Neural cell (in vitro differentiated cells): ENCODE data around the gene WDR70. TPM values are rescaled to one million over a fixed set of nuclear protein-coding genes. Genes with fewer than 3 reads are reported as not detected.

Source experiments
- H2AFZ ChIP-seq: fragments of 200-600, 300-800 bp; sonication (generic), shearing (Covaris generic); 2 replicates; pipeline ENCODE4 v1.6.0; 2014; ENCODE audit warnings: low read depth, mild to moderate bottlenecking, antibody characterized with exemption, low read length, moderate library complexity
- H3F3A ChIP-seq: fragments of 200-600 bp; shearing (Covaris generic); 2 replicates; pipeline ENCODE4 v1.6.1; 2016; ENCODE audit warnings: mild to moderate bottlenecking, moderate library complexity, mixed read lengths, antibody characterized with exemption, low read length; ENCODE audit not compliant: insufficient read depth, poor library complexity, severe bottlenecking
- H3K27ac ChIP-seq: fragments of 200-600, 300-800 bp; sonication (generic), shearing (Covaris generic); 2 replicates; pipeline ENCODE4 v1.5.1; 2014; ENCODE audit warnings: mild to moderate bottlenecking, low read length, moderate library complexity
- H3K27me3 ChIP-seq: fragments of 300-800, 200-600 bp; sonication (generic), shearing (Covaris generic); 2 replicates; pipeline ENCODE4 v1.6.0; 2014; ENCODE audit warnings: mild to moderate bottlenecking, low read depth, low read length, moderate library complexity; ENCODE audit not compliant: insufficient read depth
- H3K36me3 ChIP-seq: fragments of 300-800, 200-600 bp; sonication (generic), shearing (Covaris generic); 2 replicates; pipeline ENCODE4 v1.5.1; 2014; ENCODE audit warnings: mild to moderate bottlenecking, antibody characterized with exemption, low read length, moderate library complexity; ENCODE audit not compliant: insufficient read depth
- H3K4me2 ChIP-seq: fragments of 300-800, 200-600 bp; sonication (generic), shearing (Covaris generic); 2 replicates; pipeline ENCODE4 v1.6.0; 2014; ENCODE audit warnings: mild to moderate bottlenecking, low read length
- H3K4me3 ChIP-seq: fragments of 300-800, 200-600 bp; sonication (generic), shearing (Covaris generic); 2 replicates; pipeline ENCODE4 v1.5.1; 2014; ENCODE audit warnings: mild to moderate bottlenecking, low read length, moderate library complexity
- H3K79me2 ChIP-seq: fragments of 200-600 bp; shearing (Covaris generic); replicated peaks from 2 replicates; pipeline ENCODE4 v1.6.0; 2014; ENCODE audit warnings: mild to moderate bottlenecking, low read length, moderate library complexity; ENCODE audit not compliant: insufficient read depth
- H3K9ac ChIP-seq: fragments of 300-800, 200-600 bp; sonication (generic), shearing (Covaris generic); 2 replicates; pipeline ENCODE4 v1.6.1; 2016; ENCODE audit warnings: mild to moderate bottlenecking, low read length, mixed read lengths
- H3K9me2 ChIP-seq: fragments of 200-600 bp; shearing (Covaris generic); 2 replicates; pipeline ENCODE4 v1.6.1; 2016; ENCODE audit warnings: mild to moderate bottlenecking, low read length, mixed read lengths; ENCODE audit not compliant: insufficient read depth
- H3K9me3 ChIP-seq: fragments of 200-600, 300-800 bp; sonication (generic), shearing (Covaris generic); 2 replicates; pipeline ENCODE4 v1.6.1; 2016; ENCODE audit warnings: mild to moderate bottlenecking, mixed run types, low read length, moderate library complexity, mixed read lengths
- H4K20me1 ChIP-seq: fragments of 200-600 bp; shearing (Covaris generic); 2 replicates; pipeline ENCODE4 v1.6.1; 2016; ENCODE audit warnings: mild to moderate bottlenecking, mixed run types; ENCODE audit not compliant: insufficient read depth
- EP300 ChIP-seq: fragments of 450-650 bp; conservative IDR thresholded peaks from 2 replicates; pipeline ENCODE4 v1.6.1; 2014; ENCODE audit warnings: antibody characterized with exemption, mild to moderate bottlenecking, moderate library complexity; ENCODE audit not compliant: poor library complexity, severe bottlenecking
- EZH2 ChIP-seq: fragments of 200-600, 300-800 bp; shearing (Covaris generic), sonication (generic); IDR thresholded peaks from 2 replicates; pipeline ENCODE4 v1.6.1; 2014; ENCODE audit warnings: antibody characterized with exemption, low read length, borderline replicate concordance, mild to moderate bottlenecking; ENCODE audit not compliant: insufficient read depth, poor library complexity, severe bottlenecking
- MXI1 ChIP-seq: fragments of 450-650 bp; conservative IDR thresholded peaks from 2 replicates; pipeline ENCODE4 v1.6.1; 2014; ENCODE audit warnings: antibody characterized with exemption, mild to moderate bottlenecking; ENCODE audit not compliant: poor library complexity, severe bottlenecking
- RAD21 ChIP-seq: fragments of 450-650 bp; conservative IDR thresholded peaks from 2 replicates; pipeline ENCODE4 v1.6.1; 2014; ENCODE audit warnings: antibody characterized with exemption, mild to moderate bottlenecking, moderate library complexity
- SMC3 ChIP-seq: fragments of 450-650 bp; conservative IDR thresholded peaks from 2 replicates; pipeline ENCODE4 v1.6.1; 2014; ENCODE audit warnings: antibody characterized with exemption, mild to moderate bottlenecking, moderate library complexity; ENCODE audit not compliant: poor library complexity
- TAF1 ChIP-seq: IDR thresholded peaks from 2 replicates; pipeline ENCODE4 v1.6.1; 2012; ENCODE audit warnings: low read depth
- polyA plus RNA-seq: library from polyadenylated mRNA; depleted of rRNA; stranded (reverse); fragments of >200 nt; gene quantifications from 2 replicates; pipeline ENCODE4 v1.2.3, GENCODE V29; 2014
- TF ChIP-seq, protein P1 (sequence below): IDR thresholded peaks from 2 replicates; pipeline ENCODE4 v1.6.1; 2012; ENCODE audit warnings: borderline replicate concordance
- TF ChIP-seq, protein P2 (sequence below): fragments of 450-650 bp; IDR thresholded peaks from 2 replicates; pipeline ENCODE4 v1.5.1; 2014; ENCODE audit warnings: antibody characterized with exemption, mild to moderate bottlenecking, moderate library complexity; ENCODE audit not compliant: poor library complexity, severe bottlenecking

Gene WDR70
- polyA plus RNA-seq, 1 donor from 2014 or later: 40.9 TPM

DNA sequence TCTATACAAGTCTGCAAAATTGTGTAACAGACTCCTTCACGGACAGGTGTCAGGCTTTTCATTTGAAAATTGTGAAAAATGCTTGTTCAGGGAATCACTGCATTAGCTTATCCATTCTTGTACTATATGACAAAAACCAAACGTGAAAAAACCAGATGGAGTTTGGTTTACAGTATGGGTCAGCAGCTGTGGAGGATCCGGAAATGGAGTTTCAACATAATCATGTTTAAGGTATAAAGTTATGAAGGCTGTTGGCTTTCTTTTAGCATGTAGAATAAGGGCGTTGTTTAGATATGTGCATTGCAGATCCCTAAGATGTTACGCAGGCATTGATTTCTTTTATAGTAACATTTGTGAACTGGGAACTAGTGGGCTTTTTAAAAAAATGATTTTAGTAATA is 336.9 kb downstream of the WDR70 start:
- Histone ChIP-seq H3K27ac (no peak overlapping the region), H4K20me1 (no peaks in the 10 kb centered on the region), H3K36me3 (no peaks in the 10 kb centered on the region), H3F3A (no peaks in the 10 kb centered on the region), H2AFZ (no peak overlapping the region), H3K27me3 (no peaks in the 10 kb centered on the region), H3K4me3 (no peak overlapping the region), H3K9me2 (no peaks in the 10 kb centered on the region), H3K4me2 (no peak overlapping the region), H3K9me3 (no peaks in the 10 kb centered on the region), H3K9ac (no peak overlapping the region), H3K79me2 (no peaks in the 10 kb centered on the region)
- no peak for TF ChIP-seq SMC3
- no peak for TF ChIP-seq TAF1
- TF ChIP-seq RAD21: no peak
- no peak for TF ChIP-seq EZH2
- TF ChIP-seq, protein P1, sequence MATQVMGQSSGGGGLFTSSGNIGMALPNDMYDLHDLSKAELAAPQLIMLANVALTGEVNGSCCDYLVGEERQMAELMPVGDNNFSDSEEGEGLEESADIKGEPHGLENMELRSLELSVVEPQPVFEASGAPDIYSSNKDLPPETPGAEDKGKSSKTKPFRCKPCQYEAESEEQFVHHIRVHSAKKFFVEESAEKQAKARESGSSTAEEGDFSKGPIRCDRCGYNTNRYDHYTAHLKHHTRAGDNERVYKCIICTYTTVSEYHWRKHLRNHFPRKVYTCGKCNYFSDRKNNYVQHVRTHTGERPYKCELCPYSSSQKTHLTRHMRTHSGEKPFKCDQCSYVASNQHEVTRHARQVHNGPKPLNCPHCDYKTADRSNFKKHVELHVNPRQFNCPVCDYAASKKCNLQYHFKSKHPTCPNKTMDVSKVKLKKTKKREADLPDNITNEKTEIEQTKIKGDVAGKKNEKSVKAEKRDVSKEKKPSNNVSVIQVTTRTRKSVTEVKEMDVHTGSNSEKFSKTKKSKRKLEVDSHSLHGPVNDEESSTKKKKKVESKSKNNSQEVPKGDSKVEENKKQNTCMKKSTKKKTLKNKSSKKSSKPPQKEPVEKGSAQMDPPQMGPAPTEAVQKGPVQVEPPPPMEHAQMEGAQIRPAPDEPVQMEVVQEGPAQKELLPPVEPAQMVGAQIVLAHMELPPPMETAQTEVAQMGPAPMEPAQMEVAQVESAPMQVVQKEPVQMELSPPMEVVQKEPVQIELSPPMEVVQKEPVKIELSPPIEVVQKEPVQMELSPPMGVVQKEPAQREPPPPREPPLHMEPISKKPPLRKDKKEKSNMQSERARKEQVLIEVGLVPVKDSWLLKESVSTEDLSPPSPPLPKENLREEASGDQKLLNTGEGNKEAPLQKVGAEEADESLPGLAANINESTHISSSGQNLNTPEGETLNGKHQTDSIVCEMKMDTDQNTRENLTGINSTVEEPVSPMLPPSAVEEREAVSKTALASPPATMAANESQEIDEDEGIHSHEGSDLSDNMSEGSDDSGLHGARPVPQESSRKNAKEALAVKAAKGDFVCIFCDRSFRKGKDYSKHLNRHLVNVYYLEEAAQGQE: no peak

DNA sequence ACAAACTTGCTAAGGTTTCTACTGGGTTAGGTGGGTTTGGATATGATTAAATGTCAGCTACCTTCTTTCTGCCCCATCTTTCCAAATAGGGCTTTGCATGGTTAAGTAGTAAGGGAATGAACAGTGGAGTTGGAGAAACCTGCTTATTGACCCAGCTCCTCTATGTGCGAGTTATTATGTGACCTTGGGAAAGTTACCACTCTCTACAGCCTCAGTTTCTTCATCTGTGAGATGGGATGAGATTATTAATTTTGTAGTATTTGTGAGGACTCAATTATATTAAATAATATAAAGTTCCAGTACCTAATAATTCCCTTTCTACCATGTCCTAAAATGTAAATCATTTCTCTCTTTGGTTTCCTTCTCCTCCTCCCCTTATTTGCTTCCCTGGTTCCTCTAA is 337.3 kb downstream of the WDR70 start:
- Histone ChIP-seq H3K4me3 (no peak overlapping the region), H3K27me3 (no peaks in the 10 kb centered on the region), H3K4me2 (no peak overlapping the region), H3K9me2 (no peaks in the 10 kb centered on the region), H3F3A (no peaks in the 10 kb centered on the region), H3K9ac (no peak overlapping the region), H3K36me3 (no peaks in the 10 kb centered on the region), H3K27ac (no peak overlapping the region), H2AFZ (no peak overlapping the region), H3K9me3 (no peaks in the 10 kb centered on the region), H4K20me1 (no peaks in the 10 kb centered on the region), H3K79me2 (no peaks in the 10 kb centered on the region)
- TF ChIP-seq EZH2: no peak
- TF ChIP-seq EP300: no peak
- TF ChIP-seq SMC3: no peak
- no peak for TF ChIP-seq TAF1
- TF ChIP-seq, protein P1: no peak
- no peak for TF ChIP-seq MXI1
- TF ChIP-seq, protein P2, sequence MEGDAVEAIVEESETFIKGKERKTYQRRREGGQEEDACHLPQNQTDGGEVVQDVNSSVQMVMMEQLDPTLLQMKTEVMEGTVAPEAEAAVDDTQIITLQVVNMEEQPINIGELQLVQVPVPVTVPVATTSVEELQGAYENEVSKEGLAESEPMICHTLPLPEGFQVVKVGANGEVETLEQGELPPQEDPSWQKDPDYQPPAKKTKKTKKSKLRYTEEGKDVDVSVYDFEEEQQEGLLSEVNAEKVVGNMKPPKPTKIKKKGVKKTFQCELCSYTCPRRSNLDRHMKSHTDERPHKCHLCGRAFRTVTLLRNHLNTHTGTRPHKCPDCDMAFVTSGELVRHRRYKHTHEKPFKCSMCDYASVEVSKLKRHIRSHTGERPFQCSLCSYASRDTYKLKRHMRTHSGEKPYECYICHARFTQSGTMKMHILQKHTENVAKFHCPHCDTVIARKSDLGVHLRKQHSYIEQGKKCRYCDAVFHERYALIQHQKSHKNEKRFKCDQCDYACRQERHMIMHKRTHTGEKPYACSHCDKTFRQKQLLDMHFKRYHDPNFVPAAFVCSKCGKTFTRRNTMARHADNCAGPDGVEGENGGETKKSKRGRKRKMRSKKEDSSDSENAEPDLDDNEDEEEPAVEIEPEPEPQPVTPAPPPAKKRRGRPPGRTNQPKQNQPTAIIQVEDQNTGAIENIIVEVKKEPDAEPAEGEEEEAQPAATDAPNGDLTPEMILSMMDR: no peak
